Cardiac muscle cell (in vitro differentiated cells and primary cell): ENCODE data around the gene NYNRIN. TPM values are rescaled to one million over a fixed set of nuclear protein-coding genes. Genes with fewer than 3 reads are reported as not detected.

Source experiments
- DNase-seq, 2 donors: peaks; one replicate each; pipeline versions ENCODE4 v3.0.0 to v3.0.0-alpha.2; 2010 to 2017; ENCODE audit warnings: low read depth in 1 of 2, low spot score in 1 of 2
- H3K27ac ChIP-seq: fragments of 200-600 bp; sonication (generic); 2 replicates; pipeline ENCODE4 v1.5.1; 2016
- H3K27me3 ChIP-seq: fragments of 200-600 bp; sonication (generic); 2 replicates; pipeline ENCODE4 v1.6.0; 2016; ENCODE audit warnings: control low read depth
- H3K36me3 ChIP-seq: fragments of 200-600 bp; sonication (generic); 2 replicates; pipeline ENCODE4 v1.5.1; 2016; ENCODE audit warnings: control low read depth
- H3K4me1 ChIP-seq: fragments of 200-600 bp; sonication (generic); 2 replicates; pipeline ENCODE4 v1.8.1; 2017; ENCODE audit warnings: low read depth, mild to moderate bottlenecking, mixed run types
- H3K4me3 ChIP-seq: fragments of 200-600 bp; sonication (generic); 2 replicates; pipeline ENCODE4 v1.5.1; 2016; ENCODE audit warnings: mild to moderate bottlenecking
- H3K9me3 ChIP-seq: fragments of 200-600 bp; sonication (generic); 2 replicates; pipeline ENCODE4 v1.5.1; 2017; ENCODE audit warnings: low read depth, mild to moderate bottlenecking, control low read depth
- polyA plus RNA-seq: library from polyadenylated mRNA; unstranded; fragments of >200 nt; fragmentation: Nextera tagmentation; extraction: Ambion mirVana; gene quantifications from 2 replicates; pipeline ENCODE4 v1.2.1, GENCODE V29; 2016
- total RNA-seq: library from RNA; depleted of rRNA; stranded (reverse); fragments of >200 nt; gene quantifications from 2 replicates; pipeline ENCODE4 v1.2.3, GENCODE V29; 2016
- TF ChIP-seq, protein P1 (sequence below): IDR thresholded peaks from 2 replicates; pipeline ENCODE4 v1.5.1; 2012; ENCODE audit warnings: low read depth, mild to moderate bottlenecking, low read length

The NYNRIN gene
- total and polyA plus RNA-seq, 2 experiments from 2014 or later = 21.3 to 56.2 TPM

DNA sequence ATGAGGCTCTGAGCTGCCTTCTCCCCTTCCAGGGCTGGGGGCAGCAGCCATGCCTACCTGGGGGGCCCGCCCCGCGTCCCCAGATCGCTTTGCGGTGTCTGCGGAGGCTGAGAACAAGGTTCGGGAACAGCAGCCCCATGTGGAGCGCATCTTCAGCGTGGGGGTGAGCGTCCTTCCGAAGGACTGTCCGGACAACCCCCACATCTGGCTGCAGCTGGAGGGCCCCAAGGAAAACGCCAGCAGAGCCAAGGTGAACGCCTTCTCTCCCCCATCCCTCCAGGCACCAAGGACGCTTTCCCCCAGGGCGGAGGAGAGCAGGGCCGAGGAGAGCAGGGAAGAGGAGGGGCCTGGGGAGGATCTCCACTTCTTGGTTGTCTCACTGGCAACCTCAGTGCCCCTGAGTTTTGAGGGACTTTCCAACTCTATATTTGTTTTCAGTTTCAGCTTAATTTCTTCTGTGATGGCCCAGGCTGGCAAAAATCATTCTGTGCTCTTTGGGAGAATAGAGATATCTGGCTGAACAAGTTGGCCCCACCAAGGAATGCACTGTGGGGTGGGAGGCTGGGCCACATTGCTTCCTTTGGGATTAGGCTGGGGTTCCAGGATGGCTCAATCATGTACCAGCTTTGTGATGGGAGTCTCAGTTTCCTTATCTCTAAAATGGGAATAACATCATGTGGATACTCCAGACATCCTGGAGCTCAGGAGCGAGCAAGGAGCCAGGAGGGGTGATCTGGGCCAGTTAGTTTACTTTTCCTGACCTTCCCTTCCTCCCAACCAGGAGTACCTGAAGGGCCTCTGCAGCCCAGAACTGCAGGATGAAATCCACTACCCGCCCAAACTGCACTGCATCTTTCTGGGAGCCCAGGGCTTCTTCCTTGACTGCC lies 32.1 kb downstream of the NYNRIN start:
- Histone ChIP-seq H3K4me3 (peak overlapping the region; percentile 66), H3K4me1 (peaks cover 9% of the 10 kb centered on the region), H3K27ac (peak overlapping the region; percentile 93), H3K27me3 (no peaks in the 10 kb centered on the region), H3K36me3 (peaks cover 18% of the 10 kb centered on the region), H3K9me3 (no peaks in the 10 kb centered on the region)
- TF ChIP-seq, protein P1, sequence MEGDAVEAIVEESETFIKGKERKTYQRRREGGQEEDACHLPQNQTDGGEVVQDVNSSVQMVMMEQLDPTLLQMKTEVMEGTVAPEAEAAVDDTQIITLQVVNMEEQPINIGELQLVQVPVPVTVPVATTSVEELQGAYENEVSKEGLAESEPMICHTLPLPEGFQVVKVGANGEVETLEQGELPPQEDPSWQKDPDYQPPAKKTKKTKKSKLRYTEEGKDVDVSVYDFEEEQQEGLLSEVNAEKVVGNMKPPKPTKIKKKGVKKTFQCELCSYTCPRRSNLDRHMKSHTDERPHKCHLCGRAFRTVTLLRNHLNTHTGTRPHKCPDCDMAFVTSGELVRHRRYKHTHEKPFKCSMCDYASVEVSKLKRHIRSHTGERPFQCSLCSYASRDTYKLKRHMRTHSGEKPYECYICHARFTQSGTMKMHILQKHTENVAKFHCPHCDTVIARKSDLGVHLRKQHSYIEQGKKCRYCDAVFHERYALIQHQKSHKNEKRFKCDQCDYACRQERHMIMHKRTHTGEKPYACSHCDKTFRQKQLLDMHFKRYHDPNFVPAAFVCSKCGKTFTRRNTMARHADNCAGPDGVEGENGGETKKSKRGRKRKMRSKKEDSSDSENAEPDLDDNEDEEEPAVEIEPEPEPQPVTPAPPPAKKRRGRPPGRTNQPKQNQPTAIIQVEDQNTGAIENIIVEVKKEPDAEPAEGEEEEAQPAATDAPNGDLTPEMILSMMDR = no peak
- DNase-seq = peak in 1 of 2 donors; percentile 61

DNA sequence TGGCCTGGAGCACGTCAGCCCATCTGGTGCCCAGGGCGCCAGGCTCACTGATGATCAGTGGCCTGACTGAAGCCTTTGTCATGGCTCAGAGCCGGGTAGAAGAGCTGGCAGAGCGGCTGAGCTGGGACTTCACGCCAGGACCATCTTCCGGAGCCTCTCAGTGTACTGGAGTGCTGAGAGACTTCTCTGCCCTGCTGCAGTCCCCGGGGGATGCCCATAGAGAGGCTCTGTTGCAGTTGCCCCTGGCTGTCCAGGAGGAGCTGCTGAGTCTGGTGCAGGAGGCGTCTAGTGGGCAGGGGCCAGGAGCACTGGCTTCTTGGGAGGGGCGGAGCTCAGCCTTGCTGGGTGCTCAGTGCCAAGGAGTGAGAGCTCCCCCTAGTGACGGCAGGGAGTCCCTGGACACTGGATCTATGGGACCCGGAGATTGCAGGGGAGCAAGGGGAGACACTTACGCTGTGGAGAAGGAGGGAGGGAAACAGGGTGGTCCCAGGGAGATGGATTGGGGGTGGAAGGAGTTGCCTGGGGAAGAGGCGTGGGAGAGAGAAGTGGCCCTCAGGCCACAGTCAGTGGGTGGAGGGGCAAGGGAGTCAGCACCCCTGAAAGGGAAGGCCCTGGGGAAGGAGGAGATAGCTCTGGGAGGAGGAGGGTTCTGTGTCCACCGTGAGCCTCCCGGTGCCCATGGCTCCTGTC lies 32.9 kb downstream of the NYNRIN start:
- Histone ChIP-seq H3K4me3 (no peak overlapping the region), H3K36me3 (peaks cover 18% of the 10 kb centered on the region), H3K4me1 (peaks cover 9% of the 10 kb centered on the region), H3K9me3 (no peaks in the 10 kb centered on the region), H3K27me3 (no peaks in the 10 kb centered on the region), H3K27ac (no peak overlapping the region)
- TF ChIP-seq, protein P1 = peak; percentile 100
- peak; percentile 92 to 96 for DNase-seq

DNA sequence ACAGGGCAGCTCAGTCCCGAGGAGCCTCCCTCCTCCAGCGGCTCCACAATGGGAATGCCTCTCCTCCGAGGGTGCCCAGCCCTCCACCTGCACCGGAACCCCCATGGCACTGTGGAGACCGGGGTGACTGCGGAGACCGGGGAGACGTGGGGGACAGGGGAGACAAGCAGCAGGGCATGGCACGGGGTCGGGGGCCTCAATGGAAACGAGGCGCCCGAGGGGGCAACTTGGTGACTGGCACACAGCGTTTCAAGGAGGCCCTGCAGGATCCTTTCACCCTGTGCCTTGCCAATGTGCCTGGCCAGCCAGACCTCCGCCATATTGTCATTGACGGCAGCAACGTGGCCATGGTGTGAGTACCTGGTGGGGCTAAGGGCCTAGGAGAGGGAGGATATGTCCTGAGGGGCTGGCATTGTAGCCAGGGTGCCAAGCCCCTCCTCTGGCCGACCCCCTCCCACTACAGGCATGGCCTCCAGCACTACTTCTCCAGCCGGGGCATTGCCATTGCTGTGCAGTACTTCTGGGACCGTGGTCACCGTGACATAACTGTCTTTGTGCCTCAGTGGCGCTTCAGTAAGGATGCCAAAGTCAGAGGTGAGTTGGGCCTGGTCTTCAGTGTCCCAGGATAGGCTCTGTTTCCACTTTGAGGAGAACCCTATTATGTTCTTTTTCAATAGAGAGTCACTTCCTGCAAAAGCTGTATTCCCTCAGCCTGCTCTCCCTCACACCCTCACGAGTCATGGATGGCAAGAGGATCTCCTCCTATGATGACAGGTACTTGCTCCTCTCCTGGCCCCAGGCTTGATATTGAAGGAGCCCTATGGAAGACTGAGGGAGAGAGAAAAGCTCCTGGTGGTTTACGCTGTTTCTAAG lies 33.7 kb downstream of the NYNRIN start:
- peaks cover 25% of the 10 kb centered on the region for H3K36me3 ChIP-seq
- no peaks in the 10 kb centered on the region for H3K9me3 ChIP-seq
- H3K27me3 ChIP-seq = no peaks in the 10 kb centered on the region
- TF ChIP-seq, protein P1 = no peak
- H3K4me3 ChIP-seq = no peak overlapping the region
- no peak overlapping the region for H3K27ac ChIP-seq
- no peak for DNase-seq
- H3K4me1 ChIP-seq = peaks cover 9% of the 10 kb centered on the region

DNA sequence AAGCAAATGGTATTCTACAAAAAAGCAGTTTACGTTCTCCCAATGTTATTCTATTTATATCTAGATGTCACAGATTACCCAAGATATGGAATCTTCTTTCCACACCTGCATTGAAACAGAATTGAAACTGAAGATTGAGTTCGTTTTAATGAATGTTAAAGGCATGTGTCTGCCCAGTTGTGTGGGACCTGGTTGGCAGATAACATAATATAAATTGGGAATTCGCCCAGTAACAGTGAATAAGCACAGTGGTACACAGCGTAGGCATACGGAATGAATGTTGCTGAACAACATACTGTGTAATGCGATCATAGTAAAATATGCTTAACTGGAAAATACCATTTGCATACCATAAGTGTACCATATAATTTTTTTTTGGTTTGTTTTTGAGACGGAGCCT lies 35.2 kb downstream of the NYNRIN start:
- DNase-seq = no peak
- Histone ChIP-seq H3K27ac (no peak overlapping the region), H3K27me3 (no peaks in the 10 kb centered on the region), H3K4me1 (peaks cover 9% of the 10 kb centered on the region), H3K9me3 (no peaks in the 10 kb centered on the region), H3K36me3 (peaks cover 34% of the 10 kb centered on the region), H3K4me3 (no peak overlapping the region)
- TF ChIP-seq, protein P1 = no peak

DNA sequence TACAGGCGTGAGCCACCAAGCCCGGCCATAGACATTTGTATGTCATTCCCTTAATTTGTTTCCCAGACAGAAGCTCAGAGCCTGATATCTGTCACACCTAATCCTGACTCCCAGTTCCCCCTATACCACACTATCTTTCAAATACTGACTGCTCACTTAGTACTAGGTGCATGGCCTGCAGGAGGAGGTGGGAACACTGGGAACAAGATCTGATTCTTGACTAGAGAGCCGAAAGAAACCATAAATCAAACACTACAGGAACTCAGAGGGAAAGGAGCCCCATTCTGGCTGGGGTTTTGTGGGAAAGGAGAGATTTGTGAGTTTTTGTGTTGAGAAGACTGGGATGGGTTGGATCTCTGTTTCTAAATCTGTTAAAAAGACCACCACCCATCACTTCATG lies 35.9 kb downstream of the NYNRIN start:
- no peak overlapping the region for H3K4me3 ChIP-seq
- no peak for DNase-seq
- peaks cover 34% of the 10 kb centered on the region for H3K36me3 ChIP-seq
- TF ChIP-seq, protein P1 = no peak
- H3K27me3 ChIP-seq = no peaks in the 10 kb centered on the region
- no peaks in the 10 kb centered on the region for H3K9me3 ChIP-seq
- H3K4me1 ChIP-seq = peaks cover 6% of the 10 kb centered on the region
- H3K27ac ChIP-seq = no peak overlapping the region
